B cell (primary cell): ENCODE data around the gene CCDC85B. TPM values are rescaled to one million over a fixed set of nuclear protein-coding genes. Genes with fewer than 3 reads are reported as not detected.

Source experiments
- ATAC-seq: fragments of 200-7000 bp; cut with Tn5 transposase; one replicate; pipeline ENCODE4 v1.10.0; 2021; ENCODE audit warnings: low read depth, mild to moderate bottlenecking, moderate number of reproducible peaks, moderate library complexity
- CTCF ChIA-PET: fragments of 350-600 bp; sonication (Branson Sonifier 250); formaldehyde crosslinking; loops from one replicate; lab custom pipeline; 2021; ENCODE audit warnings: antibody characterized with exemption, inconsistent platforms; lab: Charles Lee
- POLR2A ChIA-PET: fragments of 350-600 bp; sonication (Branson Sonifier 250); formaldehyde crosslinking; loops from one replicate; lab custom pipeline; 2021; ENCODE audit warnings: antibody characterized with exemption; lab: Charles Lee
- DNase-seq: peaks from one replicate; pipeline ENCODE4 v3.0.0; 2013
- H2AFZ ChIP-seq: 2 replicates; pipeline ENCODE4 v1.6.1; 2012; ENCODE audit warnings: mild to moderate bottlenecking, low read depth, low read length; ENCODE audit not compliant: insufficient read depth, poor library complexity, severe bottlenecking
- H3K27ac ChIP-seq, 2 donors: 1 replicate in 1 of 2; 2 replicates in 1 of 2; pipeline ENCODE4 v1.5.1; 2012 to 2013; ENCODE audit warnings: low read length in 2 of 2, mild to moderate bottlenecking in 2 of 2, moderate library complexity in 1 of 2
- H3K27me3 ChIP-seq, 4 experiments: fragments of 200-600 bp in 1 of 4; sonication (generic) in 1 of 4; replicated peaks in 1 of 4; 1 replicate in 2 of 4; 2 replicates in 2 of 4; pipeline versions ENCODE4 v1.6.1 to v1.7.0; 2013 to 2016; ENCODE audit warnings: low read length in 3 of 4, mild to moderate bottlenecking in 2 of 4, mixed read lengths in 1 of 4, moderate library complexity in 1 of 4; ENCODE audit not compliant: insufficient read depth in 4 of 4, control insufficient read depth in 3 of 4; ENCODE audit errors: control extremely low read depth in 1 of 4
- H3K36me3 ChIP-seq, 2 experiments: replicated peaks in 1 of 2; 1 replicate in 1 of 2; 2 replicates in 1 of 2; pipeline versions ENCODE4 v1.6.1 to v1.7.1; 2013; ENCODE audit warnings: low read length in 1 of 2; ENCODE audit not compliant: insufficient read depth in 2 of 2, control insufficient read depth in 1 of 2; ENCODE audit errors: control extremely low read depth in 1 of 2, extremely low read depth in 1 of 2
- H3K4me1 ChIP-seq, 2 donors: fragments of 200-600 bp in 1 of 2; sonication (generic) in 1 of 2; 1 replicate in 1 of 2; 2 replicates in 1 of 2; pipeline versions ENCODE4 v1.5.1 to v1.6.1; 2013 to 2017; ENCODE audit warnings: low read length in 2 of 2; ENCODE audit not compliant: control insufficient read depth in 2 of 2, insufficient read depth in 2 of 2
- H3K4me2 ChIP-seq: replicated peaks from 2 replicates; pipeline ENCODE3; 2012; ENCODE audit warnings: mild to moderate bottlenecking, low read depth, low read length; ENCODE audit not compliant: poor library complexity, severe bottlenecking
- H3K4me3 ChIP-seq, 5 experiments: fragments of 200-600 bp in 1 of 5; sonication (generic) in 1 of 5; 1 replicate in 3 of 5; 2 replicates in 2 of 5; pipeline versions ENCODE4 v1.5.1 to v1.7.0; 2011 to 2016; ENCODE audit warnings: low read length in 4 of 5, mild to moderate bottlenecking in 4 of 5, low read depth in 2 of 5, control low read depth in 1 of 5, moderate library complexity in 1 of 5; ENCODE audit not compliant: insufficient read depth in 1 of 5; ENCODE audit errors: control extremely low read depth in 1 of 5, extremely low read depth in 1 of 5
- H3K79me2 ChIP-seq: fragments of 200-600 bp; sonication (generic); one replicate; pipeline ENCODE4 v1.6.0; 2016; ENCODE audit warnings: low read length; ENCODE audit not compliant: control insufficient read depth, insufficient read depth
- H3K9ac ChIP-seq: fragments of 200-600 bp; sonication (generic); 2 replicates; pipeline ENCODE4 v1.6.1; 2017; ENCODE audit warnings: mild to moderate bottlenecking, low read length, moderate library complexity
- H3K9me3 ChIP-seq, 3 donors: one replicate each; pipeline versions ENCODE4 v1.6.1 to v1.7.1; 2013; ENCODE audit warnings: low read length in 2 of 3; ENCODE audit not compliant: control insufficient read depth in 2 of 3, insufficient read depth in 1 of 3; ENCODE audit errors: control extremely low read depth in 1 of 3
- H4K20me1 ChIP-seq: 2 replicates; pipeline ENCODE4 v1.6.0; 2012; ENCODE audit warnings: mild to moderate bottlenecking, low read length; ENCODE audit not compliant: insufficient read depth, control insufficient read depth, poor library complexity, severe bottlenecking
- H3K27ac Mint-ChIP-seq: one replicate; pipeline ENCODE4 v1.8.0; 2021; ENCODE audit warnings: mixed read lengths
- H3K27me3 Mint-ChIP-seq: one replicate; pipeline ENCODE4 v1.8.0; 2021; ENCODE audit warnings: mixed read lengths
- H3K4me1 Mint-ChIP-seq: one replicate; pipeline ENCODE4 v1.8.0; 2021; ENCODE audit warnings: mixed read lengths
- H3K4me3 Mint-ChIP-seq: one replicate; pipeline ENCODE4 v1.8.0; 2021; ENCODE audit warnings: mixed read lengths
- H3K9me3 Mint-ChIP-seq: one replicate; pipeline ENCODE4 v1.8.0; 2022; ENCODE audit warnings: mixed read lengths; ENCODE audit not compliant: insufficient read depth
- WGBS: methylation state at CpG from one replicate; pipeline ENCODE4 v1.1.5; 2013; ENCODE audit warnings: missing lambda C conversion rate; ENCODE audit not compliant: insufficient coverage; 5-methylcytosine and 5-hydroxymethylcytosine counted together
- intact Hi-C: fragments of 100-400 bp; cut with micrococcal nuclease; formaldehyde crosslinking; loops from one replicate; pipeline ENCODE4 v1.10.0; 2022
- polyA plus RNA-seq: library from polyadenylated mRNA; depleted of rRNA; stranded (reverse); fragments of >200 nt; gene quantifications from 2 replicates; pipeline ENCODE4 v1.2.3, GENCODE V29; 2012
- total RNA-seq, 2 donors: library from RNA; stranded (reverse); fragments of 120-200 nt in 1 of 2; gene quantifications; 1 replicate in 1 of 2; 2 replicates in 1 of 2; pipeline versions ENCODE4 v1.2.3 to v1.2.4, GENCODE V29; 2013 to 2022
- TF ChIP-seq, protein P1 (sequence below): fragments of 200-600 bp; IDR thresholded peaks from one replicate; pipeline ENCODE4 v1.8.0; 2022; ENCODE audit warnings: antibody characterized with exemption, mild to moderate bottlenecking

CCDC85B gene
- total and polyA plus RNA-seq, 2 donors (not counting 1 experiment from before 2014, with no cell fraction given): 18.2 to 39.5 TPM

DNA sequence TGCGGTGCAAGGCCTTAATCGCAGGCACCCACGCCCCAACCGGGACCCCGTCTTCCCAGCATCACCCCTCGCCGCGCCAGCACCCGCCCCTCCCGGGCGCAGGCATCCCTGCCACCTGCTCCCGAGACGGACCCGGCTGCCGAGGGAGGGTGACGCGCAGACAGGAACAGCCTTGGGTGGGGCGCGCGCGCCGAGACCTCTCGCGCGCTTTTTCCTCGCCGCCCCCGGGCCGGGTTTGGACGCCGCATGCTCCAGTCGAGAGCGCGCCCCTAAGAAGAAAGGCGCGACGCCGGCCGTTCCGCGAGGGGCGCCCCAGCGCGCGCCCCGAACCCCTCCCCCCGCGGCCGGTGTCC, 33.0 kb upstream of the CCDC85B start:
- DNase-seq: no peak

More for the DNA sequence above, 33.0 kb upstream of the CCDC85B start:
- H3K9me3 ChIP-seq: no peaks in the 10 kb centered on the region
- peak overlapping the region; percentile 61 for H2AFZ ChIP-seq
- under 1% methylated on average over 49 of the region's 49 CpGs for WGBS
- TF ChIP-seq, protein P1, sequence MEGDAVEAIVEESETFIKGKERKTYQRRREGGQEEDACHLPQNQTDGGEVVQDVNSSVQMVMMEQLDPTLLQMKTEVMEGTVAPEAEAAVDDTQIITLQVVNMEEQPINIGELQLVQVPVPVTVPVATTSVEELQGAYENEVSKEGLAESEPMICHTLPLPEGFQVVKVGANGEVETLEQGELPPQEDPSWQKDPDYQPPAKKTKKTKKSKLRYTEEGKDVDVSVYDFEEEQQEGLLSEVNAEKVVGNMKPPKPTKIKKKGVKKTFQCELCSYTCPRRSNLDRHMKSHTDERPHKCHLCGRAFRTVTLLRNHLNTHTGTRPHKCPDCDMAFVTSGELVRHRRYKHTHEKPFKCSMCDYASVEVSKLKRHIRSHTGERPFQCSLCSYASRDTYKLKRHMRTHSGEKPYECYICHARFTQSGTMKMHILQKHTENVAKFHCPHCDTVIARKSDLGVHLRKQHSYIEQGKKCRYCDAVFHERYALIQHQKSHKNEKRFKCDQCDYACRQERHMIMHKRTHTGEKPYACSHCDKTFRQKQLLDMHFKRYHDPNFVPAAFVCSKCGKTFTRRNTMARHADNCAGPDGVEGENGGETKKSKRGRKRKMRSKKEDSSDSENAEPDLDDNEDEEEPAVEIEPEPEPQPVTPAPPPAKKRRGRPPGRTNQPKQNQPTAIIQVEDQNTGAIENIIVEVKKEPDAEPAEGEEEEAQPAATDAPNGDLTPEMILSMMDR: no peak
- H3K27me3 ChIP-seq: no peaks in the 10 kb centered on the region
- POLR2A ChIA-PET: interaction anchor here (0.5 to 4.8 kb wide), 8 partner anchors 10 to 997 kb away, joined by 3 to 65 read pairs (median 4); partner anchors contain the start of genes CCDC85B, FIBP, MAP3K11 and PCNX3
- H3K4me3 ChIP-seq: peak overlapping the region; percentile 83 to 98 (median 95)
- CTCF ChIA-PET: interaction anchor here (1.0 to 8.6 kb wide), 4 partner anchors 14 to 242 kb away, joined by 3 to 244 read pairs (median 38); partner anchors contain the start of genes CCDC85B, EFEMP2, FIBP and PCNX3
- no peaks in the 10 kb centered on the region for H3K27me3 Mint-ChIP-seq
- H4K20me1 ChIP-seq: peaks cover 63% of the 10 kb centered on the region
- no peaks in the 10 kb centered on the region for H3K9me3 Mint-ChIP-seq
- peak overlapping the region; percentile 79 for H3K9ac ChIP-seq
- H3K27ac ChIP-seq: peak overlapping the region; percentile 71 to 77
- peaks cover 55% of the 10 kb centered on the region for H3K4me1 Mint-ChIP-seq
- peak overlapping the region; percentile 94 for H3K4me3 Mint-ChIP-seq
- peaks cover 62% of the 10 kb centered on the region for H3K79me2 ChIP-seq
- H3K27ac Mint-ChIP-seq: peak overlapping the region; percentile 95
- peak; percentile 0 for ATAC-seq
- peaks cover 0 to 53% of the 10 kb centered on the region in 2 experiments for H3K36me3 ChIP-seq
- intact Hi-C loops: loop anchor here (5.0 kb wide), 1 partner anchor 410 kb away; the partner anchor contains the start of gene RAB1B
- H3K4me1 ChIP-seq: peaks cover 27 to 55% of the 10 kb centered on the region in 2 donors
- H3K4me2 ChIP-seq: peak overlapping the region; percentile 94
